ENCODE measurements around the gene SPACA5.
"Not testable (repeated sequence)": the region's sequence is repeated elsewhere in the genome, so short reads cannot be mapped to it uniquely, and the experiment has no call there.

Gene SPACA5

GRCh38 chrX:48006688-48007087 is at the start of gene SPACA5:
Gene SPACA5, plus strand, starts transcription at chrX:48006988. Its CDS starts 815 bp downstream, at chrX:48007803.
- not testable (repeated sequence) for H3K4me1 ChIP-seq (ENCODE audit: control insufficient read depth, insufficient read depth, low read length); H3K9me3 ChIP-seq (ENCODE audit: control insufficient read depth, low read length); H3K4me3 ChIP-seq (ENCODE audit: low read length); H3K9ac ChIP-seq (ENCODE audit: low read length); H3K27me3 ChIP-seq (ENCODE audit: control insufficient read depth, insufficient read depth, low read length); H3K36me3 ChIP-seq (ENCODE audit: control insufficient read depth, insufficient read depth, low read length)

GRCh38 chrX:47958206-47958605 is 48.6 kb upstream of the SPACA5 start:
- not testable (repeated sequence) for H3K9ac ChIP-seq (ENCODE audit: low read length); H3K36me3 ChIP-seq (ENCODE audit: control insufficient read depth, insufficient read depth, low read length); H3K4me3 ChIP-seq (ENCODE audit: low read length); H3K4me1 ChIP-seq (ENCODE audit: control insufficient read depth, insufficient read depth, low read length); H3K27me3 ChIP-seq (ENCODE audit: control insufficient read depth, insufficient read depth, low read length); H3K9me3 ChIP-seq (ENCODE audit: control insufficient read depth, low read length)

- Histone ChIP-seq H3K9ac (ENCODE audit: low read length) (no peak overlapping the region), H3K4me3 (ENCODE audit: low read length) (no peak overlapping the region), H3K36me3 (ENCODE audit: control insufficient read depth, insufficient read depth, low read length) (no peaks in the 10 kb centered on the region), H3K4me1 (ENCODE audit: control insufficient read depth, insufficient read depth, low read length) (peaks cover 7% of the 10 kb centered on the region), H3K9me3 (ENCODE audit: control insufficient read depth, low read length) (no peaks in the 10 kb centered on the region), H3K27me3 (ENCODE audit: control insufficient read depth, insufficient read depth, low read length) (no peaks in the 10 kb centered on the region)
These were observed 47.9 kb upstream of the SPACA5 start for GRCh38 chrX:47958761-47959342.

- no peaks in the 10 kb centered on the region for H3K9me3 ChIP-seq (ENCODE audit: control insufficient read depth, low read length)
- peaks cover 7% of the 10 kb centered on the region for H3K4me1 ChIP-seq (ENCODE audit: control insufficient read depth, insufficient read depth, low read length)
- no peak overlapping the region for H3K9ac ChIP-seq (ENCODE audit: low read length)
- H3K27me3 ChIP-seq (ENCODE audit: control insufficient read depth, insufficient read depth, low read length), result no peaks in the 10 kb centered on the region
- no peaks in the 10 kb centered on the region for H3K36me3 ChIP-seq (ENCODE audit: control insufficient read depth, insufficient read depth, low read length)
- H3K4me3 ChIP-seq (ENCODE audit: low read length), result no peak overlapping the region
These were observed 46.4 kb upstream of the SPACA5 start for GRCh38 chrX:47960406-47960805.

GRCh38 chrX:47961830-47962229 is 45.0 kb upstream of the SPACA5 start:
- H3K36me3 ChIP-seq (ENCODE audit: control insufficient read depth, insufficient read depth, low read length); H3K4me3 ChIP-seq (ENCODE audit: low read length); H3K4me1 ChIP-seq (ENCODE audit: control insufficient read depth, insufficient read depth, low read length); H3K9ac ChIP-seq (ENCODE audit: low read length); H3K9me3 ChIP-seq (ENCODE audit: control insufficient read depth, low read length); H3K27me3 ChIP-seq (ENCODE audit: control insufficient read depth, insufficient read depth, low read length): not testable (repeated sequence)

- not testable (repeated sequence) for H3K4me1 ChIP-seq (ENCODE audit: control insufficient read depth, insufficient read depth, low read length); H3K36me3 ChIP-seq (ENCODE audit: control insufficient read depth, insufficient read depth, low read length); H3K9me3 ChIP-seq (ENCODE audit: control insufficient read depth, low read length); H3K27me3 ChIP-seq (ENCODE audit: control insufficient read depth, insufficient read depth, low read length); H3K9ac ChIP-seq (ENCODE audit: low read length); H3K4me3 ChIP-seq (ENCODE audit: low read length)
These were observed 41.3 kb upstream of the SPACA5 start for GRCh38 chrX:47965526-47965925.

GRCh38 chrX:47973235-47973634 is 33.6 kb upstream of the SPACA5 start:
- H3K36me3 ChIP-seq (ENCODE audit: control insufficient read depth, insufficient read depth, low read length), result peaks cover 5% of the 10 kb centered on the region
- no peaks in the 10 kb centered on the region for H3K4me1 ChIP-seq (ENCODE audit: control insufficient read depth, insufficient read depth, low read length)
- no peak overlapping the region for H3K4me3 ChIP-seq (ENCODE audit: low read length)
- H3K9me3 ChIP-seq (ENCODE audit: control insufficient read depth, low read length), result peaks cover 6% of the 10 kb centered on the region
- no peaks in the 10 kb centered on the region for H3K27me3 ChIP-seq (ENCODE audit: control insufficient read depth, insufficient read depth, low read length)
- H3K9ac ChIP-seq (ENCODE audit: low read length), result no peak overlapping the region

GRCh38 chrX:47976254-47977151 is 30.3 kb upstream of the SPACA5 start:
- no peak overlapping the region for H3K9ac ChIP-seq (ENCODE audit: low read length)
- H3K9me3 ChIP-seq (ENCODE audit: control insufficient read depth, low read length), result peaks cover 6% of the 10 kb centered on the region
- H3K4me1 ChIP-seq (ENCODE audit: control insufficient read depth, insufficient read depth, low read length), result no peaks in the 10 kb centered on the region
- no peak overlapping the region for H3K4me3 ChIP-seq (ENCODE audit: low read length)
- H3K27me3 ChIP-seq (ENCODE audit: control insufficient read depth, insufficient read depth, low read length), result no peaks in the 10 kb centered on the region
- peaks cover 5% of the 10 kb centered on the region for H3K36me3 ChIP-seq (ENCODE audit: control insufficient read depth, insufficient read depth, low read length)

- Histone ChIP-seq H3K36me3 (ENCODE audit: control insufficient read depth, insufficient read depth, low read length) (no peaks in the 10 kb centered on the region), H3K9ac (ENCODE audit: low read length) (no peak overlapping the region)
These were observed 15.3 kb upstream of the SPACA5 start for GRCh38 chrX:47991263-47992094.

GRCh38 chrX:47992095-47992380 is 14.8 kb upstream of the SPACA5 start:
- no peaks in the 10 kb centered on the region for H3K4me1 ChIP-seq (ENCODE audit: control insufficient read depth, insufficient read depth, low read length)
- no peaks in the 10 kb centered on the region for H3K27me3 ChIP-seq (ENCODE audit: control insufficient read depth, insufficient read depth, low read length)
- no peaks in the 10 kb centered on the region for H3K9me3 ChIP-seq (ENCODE audit: control insufficient read depth, low read length)
- no peaks in the 10 kb centered on the region for H3K36me3 ChIP-seq (ENCODE audit: control insufficient read depth, insufficient read depth, low read length)
- H3K9ac ChIP-seq (ENCODE audit: low read length), result no peak overlapping the region
- H3K4me3 ChIP-seq (ENCODE audit: low read length), result no peak overlapping the region

More at GRCh38 chrX:47991263-47992094, 15.3 kb upstream of the SPACA5 start:
- no peaks in the 10 kb centered on the region for H3K27me3 ChIP-seq (ENCODE audit: control insufficient read depth, insufficient read depth, low read length)
- no peak overlapping the region for H3K4me3 ChIP-seq (ENCODE audit: low read length)
- H3K4me1 ChIP-seq (ENCODE audit: control insufficient read depth, insufficient read depth, low read length), result no peaks in the 10 kb centered on the region
- no peaks in the 10 kb centered on the region for H3K9me3 ChIP-seq (ENCODE audit: control insufficient read depth, low read length)

GRCh38 chrX:47992669-47993068 is 14.1 kb upstream of the SPACA5 start:
- Histone ChIP-seq H3K4me1 (ENCODE audit: control insufficient read depth, insufficient read depth, low read length) (no peaks in the 10 kb centered on the region), H3K9ac (ENCODE audit: low read length) (no peak overlapping the region), H3K36me3 (ENCODE audit: control insufficient read depth, insufficient read depth, low read length) (no peaks in the 10 kb centered on the region), H3K4me3 (ENCODE audit: low read length) (no peak overlapping the region), H3K27me3 (ENCODE audit: control insufficient read depth, insufficient read depth, low read length) (no peaks in the 10 kb centered on the region), H3K9me3 (ENCODE audit: control insufficient read depth, low read length) (no peaks in the 10 kb centered on the region)

- H3K4me3 ChIP-seq (ENCODE audit: low read length), result no peak overlapping the region
- H3K27me3 ChIP-seq (ENCODE audit: control insufficient read depth, insufficient read depth, low read length), result no peaks in the 10 kb centered on the region
- H3K36me3 ChIP-seq (ENCODE audit: control insufficient read depth, insufficient read depth, low read length), result no peaks in the 10 kb centered on the region
- H3K9me3 ChIP-seq (ENCODE audit: control insufficient read depth, low read length), result no peaks in the 10 kb centered on the region
- H3K9ac ChIP-seq (ENCODE audit: low read length), result no peak overlapping the region
- no peaks in the 10 kb centered on the region for H3K4me1 ChIP-seq (ENCODE audit: control insufficient read depth, insufficient read depth, low read length)
These were observed 5.5 kb upstream of the SPACA5 start for GRCh38 chrX:48001260-48001659.
